ENCODE results near the gene DRAXIN.

The DRAXIN gene

DNA sequence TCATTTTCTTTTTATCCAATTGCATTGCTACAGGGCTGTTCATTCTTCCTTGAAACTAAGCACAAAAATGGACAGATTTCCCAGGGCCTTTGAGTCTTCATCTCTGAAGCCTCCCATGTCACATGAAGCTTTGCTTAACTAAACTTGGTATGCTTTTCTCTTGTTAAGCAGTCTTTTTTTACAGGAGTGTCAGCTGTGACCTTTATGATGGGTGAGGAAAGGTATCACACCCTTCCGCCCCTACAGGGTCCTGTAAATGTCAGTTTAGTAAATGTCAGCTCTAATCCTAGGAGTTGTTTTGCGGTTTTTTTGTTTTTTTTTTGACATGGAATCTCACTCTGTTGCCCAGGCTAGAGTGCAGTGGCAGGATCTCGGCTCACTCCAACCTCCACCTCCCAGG, 41.8 kb downstream of the DRAXIN start:
- TF ChIP-seq, protein P1, sequence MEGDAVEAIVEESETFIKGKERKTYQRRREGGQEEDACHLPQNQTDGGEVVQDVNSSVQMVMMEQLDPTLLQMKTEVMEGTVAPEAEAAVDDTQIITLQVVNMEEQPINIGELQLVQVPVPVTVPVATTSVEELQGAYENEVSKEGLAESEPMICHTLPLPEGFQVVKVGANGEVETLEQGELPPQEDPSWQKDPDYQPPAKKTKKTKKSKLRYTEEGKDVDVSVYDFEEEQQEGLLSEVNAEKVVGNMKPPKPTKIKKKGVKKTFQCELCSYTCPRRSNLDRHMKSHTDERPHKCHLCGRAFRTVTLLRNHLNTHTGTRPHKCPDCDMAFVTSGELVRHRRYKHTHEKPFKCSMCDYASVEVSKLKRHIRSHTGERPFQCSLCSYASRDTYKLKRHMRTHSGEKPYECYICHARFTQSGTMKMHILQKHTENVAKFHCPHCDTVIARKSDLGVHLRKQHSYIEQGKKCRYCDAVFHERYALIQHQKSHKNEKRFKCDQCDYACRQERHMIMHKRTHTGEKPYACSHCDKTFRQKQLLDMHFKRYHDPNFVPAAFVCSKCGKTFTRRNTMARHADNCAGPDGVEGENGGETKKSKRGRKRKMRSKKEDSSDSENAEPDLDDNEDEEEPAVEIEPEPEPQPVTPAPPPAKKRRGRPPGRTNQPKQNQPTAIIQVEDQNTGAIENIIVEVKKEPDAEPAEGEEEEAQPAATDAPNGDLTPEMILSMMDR (IDR thresholded peaks at IDR 0.05; ENCODE audit: extremely low read depth, missing control alignments) = no peak
- no peak for DNase-seq (ENCODE audit: low spot score)

DNA sequence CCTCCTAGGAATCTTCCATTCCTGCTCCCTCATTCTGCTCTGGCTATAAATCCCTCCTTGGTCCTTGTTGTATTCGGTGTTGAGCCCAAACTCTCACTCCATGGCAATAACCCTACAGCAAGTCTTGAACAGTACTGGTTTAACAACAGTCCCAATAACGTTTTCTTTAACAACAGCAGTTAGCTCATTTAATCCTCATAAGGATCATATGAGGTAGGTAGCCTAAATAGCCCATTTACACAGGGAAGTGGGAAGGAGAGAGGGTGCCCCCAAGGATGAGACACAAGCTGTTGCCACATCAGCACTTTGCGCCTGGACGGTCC, 44.0 kb downstream of the DRAXIN start:
- no peak for DNase-seq (ENCODE audit: low spot score)
- TF ChIP-seq, protein P1 (IDR thresholded peaks at IDR 0.05; ENCODE audit: extremely low read depth, missing control alignments) = no peak

DNA sequence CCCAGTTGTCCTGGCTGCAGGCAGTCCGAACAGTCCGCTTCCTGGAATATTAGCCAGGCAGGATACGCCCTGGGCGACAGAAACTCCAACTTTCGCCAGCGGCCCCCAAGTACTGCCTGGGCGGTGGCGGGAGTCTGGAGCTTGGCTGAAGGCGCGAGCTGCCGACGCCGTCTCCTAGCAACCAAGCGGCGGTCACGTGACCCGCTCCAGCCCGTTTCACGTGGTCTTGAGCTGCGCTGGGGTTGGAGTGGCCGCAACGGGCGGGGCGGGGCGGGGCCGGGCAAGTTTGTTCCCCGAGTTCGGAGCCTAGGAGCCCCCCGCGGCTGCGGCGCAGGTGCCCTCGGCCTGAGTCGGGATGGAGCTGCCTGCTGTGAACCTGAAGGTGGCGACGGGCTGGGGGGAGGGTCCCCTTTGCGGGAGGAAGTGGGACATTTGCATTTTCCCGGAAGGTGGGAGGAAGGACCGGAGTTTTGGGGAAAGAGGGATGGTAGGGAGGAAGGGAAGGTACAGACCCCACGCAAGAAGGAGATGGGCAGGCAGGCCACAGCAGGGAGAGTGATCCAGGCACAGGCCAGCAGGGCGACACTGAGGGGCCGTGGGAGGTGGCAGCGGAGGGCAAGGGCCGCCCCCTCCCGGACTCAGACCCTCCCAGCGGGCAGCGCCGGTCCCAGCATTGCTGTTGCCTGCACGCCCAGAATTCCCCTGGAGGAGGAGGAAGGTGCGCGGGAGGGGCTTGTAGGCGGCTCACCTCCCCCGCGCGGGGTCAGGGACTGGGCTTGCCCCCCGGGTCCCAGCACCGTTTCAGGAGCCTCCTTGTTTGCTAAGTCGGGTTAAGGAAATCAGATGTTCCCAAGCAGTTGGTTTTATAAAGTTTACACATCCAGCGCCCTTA, 44.6 kb downstream of the DRAXIN start, which contains the start of gene AGTRAP:
TSS of gene AGTRAP (plus strand) at position 283 of the 892 bp plus-strand sequence. CDS start at position 356, 73 bp downstream.
- TF ChIP-seq, protein P1 (IDR thresholded peaks at IDR 0.05; ENCODE audit: extremely low read depth, missing control alignments) = no peak
- peak; percentile 91 for DNase-seq (ENCODE audit: low spot score)

DNA sequence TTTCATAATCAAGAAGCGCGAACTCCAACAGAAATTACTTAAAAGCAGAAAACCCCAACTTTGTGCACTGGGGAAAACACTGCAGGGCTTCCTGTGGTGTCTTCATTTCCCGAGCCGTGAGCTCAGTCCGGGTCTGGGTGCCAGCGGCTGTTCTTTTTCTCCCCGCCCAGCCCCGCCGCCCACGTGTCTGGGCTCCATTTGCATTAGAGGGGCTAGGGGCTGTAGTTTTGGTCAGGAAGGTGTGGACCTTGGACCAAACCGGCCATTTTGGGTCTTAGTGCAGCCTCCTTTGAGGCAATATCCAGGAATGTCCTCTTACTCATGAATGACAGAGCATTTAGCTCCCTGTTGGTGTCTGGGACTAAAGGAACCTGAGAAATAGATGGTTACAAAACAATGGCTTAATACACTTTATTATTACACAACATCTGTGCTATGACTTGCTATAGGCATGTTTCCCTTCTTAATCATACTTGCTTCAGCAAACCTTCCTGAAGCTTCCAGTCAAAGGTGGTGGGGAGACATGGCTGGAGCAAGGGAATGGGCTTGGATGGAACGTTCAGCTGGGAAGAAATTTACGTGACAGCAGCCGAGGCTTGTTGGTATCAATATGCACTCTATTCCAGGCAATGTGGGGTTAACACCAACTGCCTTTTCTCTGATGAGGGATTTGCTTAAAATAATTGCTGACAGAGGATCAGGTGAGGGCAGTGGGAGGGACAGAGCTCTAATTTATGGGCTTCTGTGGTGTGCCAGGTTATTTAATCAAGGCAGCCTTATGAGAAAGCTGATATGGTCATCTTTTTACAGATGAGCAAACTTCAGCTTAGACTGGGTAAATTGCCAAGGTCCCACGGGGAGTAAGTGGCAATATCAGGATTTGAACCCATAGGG, 45.5 kb downstream of the DRAXIN start:
- DNase-seq (ENCODE audit: low spot score) = peak; percentile 64
- TF ChIP-seq, protein P1 (IDR thresholded peaks at IDR 0.05; ENCODE audit: extremely low read depth, missing control alignments) = no peak

DNA sequence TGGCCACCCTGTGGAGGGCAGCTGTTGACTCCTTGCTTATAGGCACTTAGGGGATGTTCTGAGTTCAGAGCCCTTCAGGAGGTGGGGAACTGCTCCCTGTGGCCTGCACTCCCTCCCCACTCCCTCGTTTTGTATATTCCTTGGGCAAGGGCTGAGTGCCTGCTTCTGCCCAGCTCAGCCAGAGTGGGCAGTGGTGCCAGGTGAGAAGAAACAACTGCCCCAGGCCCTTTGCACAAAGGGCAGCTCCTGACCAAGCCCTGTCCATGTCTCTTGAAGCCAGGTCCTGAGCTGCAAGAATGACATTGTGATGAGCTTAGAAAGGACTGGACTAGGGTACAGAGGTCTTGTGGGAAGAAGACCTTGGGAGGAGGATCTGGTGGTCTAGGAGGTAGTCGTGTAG, 46.6 kb downstream of the DRAXIN start:
- TF ChIP-seq, protein P1 (IDR thresholded peaks at IDR 0.05; ENCODE audit: extremely low read depth, missing control alignments) = no peak
- no peak for DNase-seq (ENCODE audit: low spot score)

DNA sequence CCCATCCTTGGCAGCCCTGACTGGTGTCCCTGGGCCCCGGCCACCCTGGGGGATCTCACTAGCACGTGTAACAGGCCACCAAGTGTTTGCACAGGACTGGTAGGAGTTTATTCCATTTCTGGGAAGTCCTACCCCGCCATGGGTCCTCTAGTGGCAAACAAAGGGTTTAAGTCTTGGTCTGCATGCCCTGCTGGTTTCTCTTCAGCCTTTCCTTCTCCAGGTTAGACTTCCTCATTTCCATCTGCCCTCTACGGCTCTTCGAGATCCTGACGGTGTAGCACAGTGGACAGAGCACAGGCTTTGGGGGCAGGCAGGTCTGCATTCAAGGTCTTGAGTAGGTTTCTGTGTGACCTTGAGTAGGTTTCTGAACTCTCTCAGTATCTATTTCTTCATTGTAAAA, 47.3 kb downstream of the DRAXIN start:
- DNase-seq (ENCODE audit: low spot score) = no peak

More for the DNA sequence above, 47.3 kb downstream of the DRAXIN start:
- TF ChIP-seq, protein P1 (IDR thresholded peaks at IDR 0.05; ENCODE audit: extremely low read depth, missing control alignments) = no peak
